Smooth muscle cell (in vitro differentiated cells): ENCODE results near the gene ZNF638. TPM values are rescaled to one million over a fixed set of nuclear protein-coding genes. Genes with fewer than 3 reads are reported as not detected.
A peak's percentile ranks its signal among the peaks of the same experiment; 100 is the strongest.

ENCODE experiments used
- DNase-seq: peaks from one replicate; lab custom pipeline; 2025; ENCODE audit not compliant: unreplicated experiment; lab: John Stamatoyannopoulos, UW
- H2AFZ ChIP-seq: fragments of 200-600 bp; sonication (generic); 2 replicates; pipeline ENCODE4 v1.6.0; 2016; ENCODE audit warnings: antibody characterized with exemption, low read depth, mild to moderate bottlenecking
- H3F3A ChIP-seq: fragments of 200-600 bp; sonication (generic); 2 replicates; pipeline ENCODE4 v1.6.0; 2017; ENCODE audit warnings: antibody characterized with exemption, low read depth
- H3K27ac ChIP-seq: fragments of 200-600 bp; sonication (generic); 2 replicates; pipeline ENCODE4 v1.5.1; 2016; ENCODE audit warnings: low read depth, mild to moderate bottlenecking
- H3K27me3 ChIP-seq: fragments of 200-600 bp; sonication (generic); 2 replicates; pipeline ENCODE4 v1.6.1; 2016; ENCODE audit warnings: low read depth, mild to moderate bottlenecking
- H3K36me3 ChIP-seq: fragments of 200-600 bp; sonication (generic); 2 replicates; pipeline ENCODE4 v1.5.1; 2016; ENCODE audit warnings: low read depth
- H3K4me1 ChIP-seq: fragments of 200-600 bp; sonication (generic); 2 replicates; pipeline ENCODE4 v1.5.1; 2016; ENCODE audit warnings: low read depth
- H3K4me2 ChIP-seq: fragments of 200-600 bp; sonication (generic); 2 replicates; pipeline ENCODE4 v1.6.0; 2016; ENCODE audit warnings: mild to moderate bottlenecking
- H3K4me3 ChIP-seq: fragments of 200-600 bp; sonication (generic); 2 replicates; pipeline ENCODE4 v1.5.1; 2016; ENCODE audit warnings: mild to moderate bottlenecking
- H3K79me2 ChIP-seq: fragments of 200-600 bp; sonication (generic); 2 replicates; pipeline ENCODE4 v1.6.0; 2016; ENCODE audit warnings: low read depth, mild to moderate bottlenecking
- H3K9ac ChIP-seq: fragments of 200-600 bp; sonication (generic); 2 replicates; pipeline ENCODE4 v1.6.0; 2016; ENCODE audit warnings: low read depth
- H3K9me3 ChIP-seq: fragments of 200-600 bp; sonication (generic); replicated peaks from 2 replicates; pipeline ENCODE4 v1.5.1; 2016; ENCODE audit warnings: low read depth
- H4K20me1 ChIP-seq: fragments of 200-600 bp; sonication (generic); 2 replicates; pipeline ENCODE4 v1.6.0; 2016; ENCODE audit warnings: low read depth
- WGBS: methylation state at CpG from one replicate; pipeline ENCODE4 v1.1.7; 2016; ENCODE audit warnings: low lambda C conversion rate; 5-methylcytosine and 5-hydroxymethylcytosine counted together
- polyA plus RNA-seq: library from polyadenylated mRNA; unstranded; fragments of >200 nt; fragmentation: Nextera tagmentation; extraction: Ambion mirVana; gene quantifications from 2 replicates; pipeline ENCODE4 v1.2.1, GENCODE V29; 2016
- total RNA-seq: library from RNA; depleted of rRNA; stranded (reverse); fragments of >200 nt; gene quantifications from 2 replicates; pipeline ENCODE4 v1.2.3, GENCODE V29; 2014
- TF ChIP-seq, protein P1 (sequence below): fragments of 200-600 bp; sonication (generic); IDR thresholded peaks from 2 replicates; pipeline ENCODE4 v1.5.1; 2017; ENCODE audit warnings: borderline replicate concordance, mild to moderate bottlenecking, antibody characterized with exemption; ENCODE audit not compliant: insufficient read depth, poor library complexity, severe bottlenecking

The ZNF638 gene
- total and polyA plus RNA-seq, 2 experiments from 2014 or later: 44.8 to 159 TPM

DNA sequence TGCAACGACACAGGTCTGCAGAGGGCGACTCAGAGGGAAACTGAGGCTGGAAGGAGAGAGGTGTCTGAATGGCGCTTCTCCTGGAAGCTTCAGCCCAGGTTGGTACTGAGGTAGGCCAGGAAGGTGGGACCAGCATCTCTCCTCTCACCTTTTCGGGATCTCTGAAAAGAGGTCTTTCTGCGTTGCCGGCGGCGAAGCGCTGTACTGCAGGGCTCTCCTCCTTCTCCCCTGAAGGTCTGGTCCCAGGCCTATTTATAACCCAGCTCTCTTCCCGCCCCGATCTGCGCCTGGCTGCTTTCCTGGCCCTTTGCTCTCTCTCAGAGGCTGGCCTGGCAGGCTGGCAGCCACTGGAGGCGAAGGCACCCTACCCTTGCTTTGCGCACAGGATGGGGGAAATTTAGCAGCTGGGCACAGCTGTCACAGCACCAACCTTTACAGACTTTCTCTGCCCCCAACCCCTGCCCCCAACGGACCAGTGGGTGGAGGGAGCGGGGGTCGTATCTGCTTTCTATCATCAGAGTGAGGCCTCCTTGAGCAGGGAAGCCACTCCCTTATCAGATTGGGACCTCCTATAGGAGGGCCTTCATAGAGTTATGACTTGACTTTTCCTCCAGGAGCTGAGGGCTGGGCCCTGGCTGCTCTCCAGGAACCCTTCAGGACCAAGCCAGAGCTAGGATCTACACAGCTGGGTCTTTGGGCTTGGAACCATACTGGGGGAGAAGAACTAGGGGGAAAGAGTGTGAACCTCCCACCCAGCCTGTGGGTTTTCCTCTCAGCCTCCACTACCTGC, 122.8 kb downstream of the ZNF638 start:
- Histone ChIP-seq H3K27ac (no peak overlapping the region), H3K4me3 (peak overlapping the region; percentile 54), H2AFZ (no peak overlapping the region), H3K4me1 (peaks cover 18% of the 10 kb centered on the region), H3K27me3 (peaks cover 29% of the 10 kb centered on the region), H3K4me2 (peak overlapping the region; percentile 87), H3K9me3 (no peaks in the 10 kb centered on the region), H3K9ac (no peak overlapping the region), H3K79me2 (no peaks in the 10 kb centered on the region), H3K36me3 (no peaks in the 10 kb centered on the region), H4K20me1 (no peaks in the 10 kb centered on the region), H3F3A (no peaks in the 10 kb centered on the region)
- DNase-seq: no peak
- TF ChIP-seq, protein P1, sequence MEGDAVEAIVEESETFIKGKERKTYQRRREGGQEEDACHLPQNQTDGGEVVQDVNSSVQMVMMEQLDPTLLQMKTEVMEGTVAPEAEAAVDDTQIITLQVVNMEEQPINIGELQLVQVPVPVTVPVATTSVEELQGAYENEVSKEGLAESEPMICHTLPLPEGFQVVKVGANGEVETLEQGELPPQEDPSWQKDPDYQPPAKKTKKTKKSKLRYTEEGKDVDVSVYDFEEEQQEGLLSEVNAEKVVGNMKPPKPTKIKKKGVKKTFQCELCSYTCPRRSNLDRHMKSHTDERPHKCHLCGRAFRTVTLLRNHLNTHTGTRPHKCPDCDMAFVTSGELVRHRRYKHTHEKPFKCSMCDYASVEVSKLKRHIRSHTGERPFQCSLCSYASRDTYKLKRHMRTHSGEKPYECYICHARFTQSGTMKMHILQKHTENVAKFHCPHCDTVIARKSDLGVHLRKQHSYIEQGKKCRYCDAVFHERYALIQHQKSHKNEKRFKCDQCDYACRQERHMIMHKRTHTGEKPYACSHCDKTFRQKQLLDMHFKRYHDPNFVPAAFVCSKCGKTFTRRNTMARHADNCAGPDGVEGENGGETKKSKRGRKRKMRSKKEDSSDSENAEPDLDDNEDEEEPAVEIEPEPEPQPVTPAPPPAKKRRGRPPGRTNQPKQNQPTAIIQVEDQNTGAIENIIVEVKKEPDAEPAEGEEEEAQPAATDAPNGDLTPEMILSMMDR: no peak
- WGBS: 50% methylated on average over 17 of the region's 17 CpGs

DNA sequence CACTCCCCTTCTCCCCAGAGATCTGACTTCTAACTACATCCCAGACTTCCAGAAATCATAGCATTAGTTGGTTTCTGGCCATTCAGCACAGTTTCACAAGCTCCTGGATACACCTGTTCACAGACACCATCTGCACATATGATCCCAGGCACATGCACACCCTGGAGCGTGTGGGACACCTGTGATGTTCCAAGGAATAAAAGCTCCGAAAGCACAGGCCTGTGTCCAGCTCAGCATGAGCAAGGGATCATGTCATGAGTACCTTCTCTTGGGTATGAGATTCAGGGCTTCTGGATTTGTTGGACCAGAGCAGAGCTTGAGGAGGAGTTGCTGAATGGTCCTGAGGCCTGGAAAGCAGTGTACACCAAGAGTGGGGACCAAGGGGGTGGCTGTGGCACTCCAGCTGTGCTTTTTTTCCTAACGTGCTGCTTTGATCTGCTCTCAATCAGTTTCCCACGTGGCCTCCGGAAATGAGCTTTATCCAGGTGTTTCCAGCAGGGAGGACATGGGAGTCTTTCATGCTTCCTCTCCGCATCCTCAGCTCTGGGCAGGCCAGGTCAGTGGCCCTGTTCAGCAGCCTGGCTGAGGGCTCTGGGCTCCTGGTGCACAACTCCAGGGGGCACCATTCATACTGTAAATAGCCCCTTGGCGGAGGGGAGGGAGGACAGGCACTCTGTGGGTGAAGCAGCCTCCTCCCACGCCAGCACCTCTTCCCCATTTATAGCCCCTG, 123.6 kb downstream of the ZNF638 start:
- Histone ChIP-seq H3K27ac (no peak overlapping the region), H3K4me3 (no peak overlapping the region), H3K4me1 (peaks cover 18% of the 10 kb centered on the region), H3K27me3 (peaks cover 29% of the 10 kb centered on the region), H2AFZ (no peak overlapping the region), H3K4me2 (no peak overlapping the region), H3F3A (no peaks in the 10 kb centered on the region), H3K79me2 (no peaks in the 10 kb centered on the region), H3K9ac (no peak overlapping the region), H3K36me3 (no peaks in the 10 kb centered on the region), H4K20me1 (no peaks in the 10 kb centered on the region), H3K9me3 (no peaks in the 10 kb centered on the region)
- WGBS: 74% methylated on average over 8 of the region's 8 CpGs
- no peak for DNase-seq
- TF ChIP-seq, protein P1: no peak

DNA sequence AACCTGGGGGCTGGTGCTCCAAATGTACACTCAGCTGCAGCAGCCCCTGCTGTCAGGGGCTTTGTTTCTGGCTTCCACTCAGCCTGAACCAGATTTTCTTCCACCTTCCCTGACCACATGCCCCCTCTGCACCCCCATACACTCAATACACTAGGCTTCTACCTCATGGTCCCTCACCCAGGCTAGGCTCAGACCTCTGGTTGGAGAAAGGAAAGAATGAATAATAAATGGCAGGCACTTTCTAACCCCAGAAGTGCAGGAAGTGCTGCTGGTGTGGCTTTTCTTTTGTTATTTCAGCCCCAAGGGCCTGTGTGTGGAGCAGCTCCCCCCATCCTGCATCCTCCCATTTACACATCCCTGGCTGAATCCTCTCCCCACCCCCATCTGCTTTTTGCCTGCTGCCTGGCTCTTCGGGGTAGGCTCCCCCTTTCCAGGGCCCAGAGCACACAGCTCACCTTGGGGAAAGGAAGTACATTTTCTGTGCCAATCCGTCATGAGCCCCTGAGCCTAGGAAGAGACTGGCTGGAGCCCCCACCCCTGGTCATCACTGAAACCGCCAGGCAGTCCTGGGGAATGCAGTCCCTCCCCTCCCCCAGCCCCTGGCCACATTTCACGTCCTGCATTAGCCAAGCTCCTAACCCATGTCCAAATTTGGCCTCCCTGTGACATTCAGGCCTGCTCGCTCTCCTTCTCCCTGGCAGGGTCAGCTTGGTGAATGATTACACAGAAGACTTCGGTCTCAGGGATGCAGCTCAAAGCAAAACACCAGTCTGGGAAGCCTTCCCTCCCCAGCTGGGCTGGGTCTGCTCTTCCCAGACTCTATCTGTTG, 124.4 kb downstream of the ZNF638 start:
- TF ChIP-seq, protein P1: no peak
- peaks cover 18% of the 10 kb centered on the region for H3K4me1 ChIP-seq
- H3K79me2 ChIP-seq: no peaks in the 10 kb centered on the region
- no peaks in the 10 kb centered on the region for H3K9me3 ChIP-seq
- no peaks in the 10 kb centered on the region for H3K36me3 ChIP-seq
- H3F3A ChIP-seq: no peaks in the 10 kb centered on the region
- no peak overlapping the region for H2AFZ ChIP-seq
- H3K4me3 ChIP-seq: no peak overlapping the region
- 35% methylated on average over 6 of the region's 6 CpGs for WGBS
- no peak overlapping the region for H3K4me2 ChIP-seq
- no peak for DNase-seq
- H4K20me1 ChIP-seq: no peaks in the 10 kb centered on the region
- no peak overlapping the region for H3K27ac ChIP-seq
- peaks cover 29% of the 10 kb centered on the region for H3K27me3 ChIP-seq
- no peak overlapping the region for H3K9ac ChIP-seq
